Pancreas (tissue), 10 donors: Measurements from ENCODE around the gene PLEKHA5. TPM values are rescaled to one million over a fixed set of nuclear protein-coding genes. Genes with fewer than 3 reads are reported as not detected.
"Not testable (repeated sequence)": the region's sequence is repeated elsewhere in the genome, so short reads cannot be mapped to it uniquely, and the experiment has no call there.

ENCODE experiments used
- ATAC-seq, 4 donors: fragments of 200-7000 bp; cut with Tn5 transposase; one replicate each; pipeline versions ENCODE4 v1.8.0 to v1.9.1; 2020; ENCODE audit warnings: mild to moderate bottlenecking in 4 of 4, moderate library complexity in 4 of 4
- DNase-seq, 6 donors: peaks; one replicate each; pipeline ENCODE4 v3.0.0-alpha.2; 2020
- FAIRE-seq: peaks from 2 replicates; lab custom pipeline; 2012; peaks lifted over from hg19 to GRCh38; lab: Jason Lieb, UNC
- H3K27ac ChIP-seq, 4 donors: fragments of 200-600 bp; sonication (generic); 1 replicate in 3 of 4; 2 replicates in 1 of 4; pipeline versions ENCODE4 v1.5.0 to v1.8.0; 2020
- H3K27me3 ChIP-seq, 4 donors: fragments of 200-600 bp; one replicate each; pipeline ENCODE4 v1.8.0; 2021
- H3K36me3 ChIP-seq, 3 donors: fragments of 200-600 bp; sonication (generic) in 1 of 3; one replicate each; pipeline versions ENCODE4 v1.5.0 to v1.8.0; 2020 to 2021
- H3K4me1 ChIP-seq, 3 donors: fragments of 200-600 bp; one replicate each; pipeline ENCODE4 v1.8.0; 2021
- H3K4me3 ChIP-seq, 4 donors: fragments of 200-600 bp; sonication (generic) in 2 of 4; one replicate each; pipeline versions ENCODE4 v1.5.0 to v1.8.0; 2020 to 2021
- H3K9me3 ChIP-seq, 4 donors: fragments of 200-600 bp; one replicate each; pipeline ENCODE4 v1.8.0; 2021
- CTCF ChIP-seq, 4 donors: fragments of 200-600 bp; sonication (generic) in 3 of 4; IDR thresholded peaks; one replicate each; pipeline versions ENCODE4 v1.5.0 to v1.8.0; 2021; ENCODE audit warnings: antibody characterized with exemption in 4 of 4
- WGBS, 2 donors: extraction: QIAGEN DNeasy Blood & Tissue Kit; methylation state at CpG; one replicate each; pipeline ENCODE4 v1.1.7; 2013; 5-methylcytosine and 5-hydroxymethylcytosine counted together
- intact Hi-C, 3 donors: fragments of 100-400 bp; cut with DNase I; formaldehyde crosslinking; loops; one replicate each; pipeline versions ENCODE4 v1.11.1 to v1.14.2; 2022
- polyA plus RNA-seq, 2 donors: library from polyadenylated mRNA; stranded (reverse); fragments of 200-250 nt; gene quantifications; one replicate each; pipeline ENCODE4 v1.2.3, GENCODE V29; 2013
- total RNA-seq, 6 donors: library from RNA; stranded (reverse); fragmentation: NEBNext Ultra II Directional in 4 of 6; extraction: Animal tissue kit (Norgen Biotek cat#: 25700) in 4 of 6; gene quantifications; one replicate each; pipeline versions ENCODE4 v1.2.1 to v1.2.4, GENCODE V29; 2021 to 2023
- donor health status: healthy with polysubstance abuse.
- donor health status: DM: no; HTN: no; CAD: no; lungs with moderate emphysema.
- donor health status: DM: no; HTN: no; CAD: no.
- donor health status: control.
- donor health status: control.
- donor health status: Bipolar disorder and iron deficiency.
- donor health status: DM: yes; HTN: yes; CAD: no.
- donor health status: DM: no; HTN: no; CAD: no.
- donor health status: DM: no; HTN: no; CAD: no.
- donor health status: DM: yes; HTN: yes; CAD: no.

PLEKHA5 gene
- total and polyA plus RNA-seq, 8 donors = 10.3 to 26.4 (median 17.5) TPM

- no peak for FAIRE-seq
- H3K4me3 ChIP-seq = no peak overlapping the region
- H3K27me3 ChIP-seq = no peaks in the 10 kb centered on the region
- H3K36me3 ChIP-seq = no peaks in the 10 kb centered on the region
- peaks cover 0 to 20% (median 10%) of the 10 kb centered on the region in 3 donors for H3K4me1 ChIP-seq
- WGBS, 2 donors = 11 to 16% methylated on average over 2 of the region's 2 CpGs
- no peak for TF ChIP-seq CTCF (IDR thresholded peaks at IDR 0.05)
- no peaks in the 10 kb centered on the region for H3K9me3 ChIP-seq
- no peak overlapping the region for H3K27ac ChIP-seq
- DNase-seq = no peak
- peak in 3 of 4 donors; percentile 43 to 66 (median 56) for ATAC-seq
- intact Hi-C loops = no loop called here
Measured at GRCh38 chr12:19227190-19227879, 97.8 kb downstream of the PLEKHA5 start.

GRCh38 chr12:19227880-19228210 is 98.3 kb downstream of the PLEKHA5 start:
- intact Hi-C loops = no loop called here
- H3K36me3 ChIP-seq = no peaks in the 10 kb centered on the region
- no peak overlapping the region for H3K27ac ChIP-seq
- no peaks in the 10 kb centered on the region for H3K27me3 ChIP-seq
- WGBS, 2 donors = 91 to 93% methylated on average over 1 of the region's 1 CpG
- H3K4me1 ChIP-seq = peaks cover 0 to 20% (median 10%) of the 10 kb centered on the region in 3 donors
- FAIRE-seq (no peak), DNase-seq (no peak), ATAC-seq (peak in 3 of 4 donors; percentile 11 to 37 (median 35))
- H3K4me3 ChIP-seq = no peak overlapping the region
- TF ChIP-seq CTCF (IDR thresholded peaks at IDR 0.05) = no peak
- H3K9me3 ChIP-seq = no peaks in the 10 kb centered on the region

DNA sequence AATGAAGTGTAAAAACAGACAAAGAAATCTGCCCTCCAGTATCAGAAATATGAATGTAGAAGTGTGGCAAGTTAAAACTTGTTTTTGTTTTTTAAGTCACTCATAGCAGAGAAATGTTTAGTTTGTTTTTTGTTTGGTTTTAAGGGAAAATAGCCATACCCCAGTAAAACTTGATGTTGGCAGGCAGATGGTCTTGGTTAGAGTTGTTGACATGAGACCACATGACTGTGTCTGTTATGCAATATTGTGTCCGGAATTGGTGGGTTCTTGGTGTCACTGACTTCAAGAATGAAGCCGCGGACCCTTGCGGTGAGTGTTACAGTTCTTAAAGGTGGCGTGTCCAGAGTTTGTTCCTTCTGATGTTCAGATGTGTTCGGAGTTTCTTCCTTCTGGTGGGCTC is 99.5 kb downstream of the PLEKHA5 start:
- FAIRE-seq, H3K9me3 ChIP-seq, H3K4me3 ChIP-seq, H3K36me3 ChIP-seq, intact Hi-C loops, ATAC-seq, H3K27ac ChIP-seq, H3K27me3 ChIP-seq, DNase-seq: not testable (repeated sequence)
- WGBS, 2 donors = 94 to 95% methylated on average over 6 of the region's 6 CpGs
- peaks cover 0 to 28% (median 20%) of the 10 kb centered on the region in 3 donors for H3K4me1 ChIP-seq

GRCh38 chr12:19230299-19230866 is 100.8 kb downstream of the PLEKHA5 start:
- FAIRE-seq (no peak), DNase-seq (peak in 2 of 6 donors; percentile 12 to 45)
- intact Hi-C loops = no loop called here

GRCh38 chr12:19230896-19231295 is 101.4 kb downstream of the PLEKHA5 start:
- FAIRE-seq (no peak), DNase-seq (no peak), ATAC-seq (no peak)
- Histone ChIP-seq H3K4me3 (no peak overlapping the region), H3K4me1 (peaks cover 0 to 35% (median 24%) of the 10 kb centered on the region in 3 donors), H3K36me3 (no peaks in the 10 kb centered on the region), H3K27me3 (no peaks in the 10 kb centered on the region), H3K27ac (no peak overlapping the region), H3K9me3 (no peaks in the 10 kb centered on the region)
- no peak for TF ChIP-seq CTCF (IDR thresholded peaks at IDR 0.05)
- intact Hi-C loops = no loop called here

More at GRCh38 chr12:19230299-19230866, 100.8 kb downstream of the PLEKHA5 start:
- no peaks in the 10 kb centered on the region for H3K36me3 ChIP-seq
- ATAC-seq = no peak
- no peaks in the 10 kb centered on the region for H3K27me3 ChIP-seq
- WGBS, 2 donors = 95% methylated on average over 33 to 37 of the region's 37 CpGs
- H3K27ac ChIP-seq = no peak overlapping the region
- TF ChIP-seq CTCF (IDR thresholded peaks at IDR 0.05) = no peak
- no peaks in the 10 kb centered on the region for H3K9me3 ChIP-seq
- peaks cover 0 to 35% (median 24%) of the 10 kb centered on the region in 3 donors for H3K4me1 ChIP-seq
- no peak overlapping the region for H3K4me3 ChIP-seq
